NCI-H1092 treated with DMSO at 0.1 percent for 48 hours (cell line): Measurements from ENCODE around the gene PRKCZ.

Source experiments
- DNase-seq: peaks from one replicate; lab custom pipeline; 2025; lab: John Stamatoyannopoulos, UW

Gene PRKCZ

GRCh38 chr1:2178875-2179274, 128.7 kb downstream of the PRKCZ start:
- no peak for DNase-seq

GRCh38 chr1:2179283-2180013, 129.2 kb downstream of the PRKCZ start:
- DNase-seq: peak; percentile 1

- DNase-seq: no peak
These were observed 130.4 kb downstream of the PRKCZ start for GRCh38 chr1:2180297-2181245.

GRCh38 chr1:2181271-2181670, 131.1 kb downstream of the PRKCZ start:
- DNase-seq: no peak

- DNase-seq: no peak
These were observed 131.5 kb downstream of the PRKCZ start for GRCh38 chr1:2181752-2182151.

- DNase-seq: no peak
These were observed 132.2 kb downstream of the PRKCZ start for GRCh38 chr1:2182376-2182775.

GRCh38 chr1:2183937-2184334, 133.7 kb downstream of the PRKCZ start:
- no peak for DNase-seq

GRCh38 chr1:2184531-2184930, 134.3 kb downstream of the PRKCZ start:
- no peak for DNase-seq

GRCh38 chr1:2184934-2185333, 134.7 kb downstream of the PRKCZ start:
- DNase-seq: no peak

- no peak for DNase-seq
These were observed 136.0 kb downstream of the PRKCZ start for GRCh38 chr1:2185880-2186855.

GRCh38 chr1:2186901-2187300, 136.7 kb downstream of the PRKCZ start:
- DNase-seq: no peak

- no peak for DNase-seq
These were observed 137.4 kb downstream of the PRKCZ start for GRCh38 chr1:2187619-2188018.

- DNase-seq: no peak
These were observed 138.1 kb downstream of the PRKCZ start for GRCh38 chr1:2188336-2188735.

- DNase-seq: peak; percentile 85
These were observed 139.5 kb downstream of the PRKCZ start for GRCh38 chr1:2189459-2190425.

- DNase-seq: no peak
These were observed 140.3 kb downstream of the PRKCZ start for GRCh38 chr1:2190491-2190976.

- no peak for DNase-seq
These were observed 142.1 kb downstream of the PRKCZ start for GRCh38 chr1:2192031-2192995.

- DNase-seq: no peak
These were observed 143.5 kb downstream of the PRKCZ start for GRCh38 chr1:2193514-2194281.

- DNase-seq: peak; percentile 35
These were observed 144.2 kb downstream of the PRKCZ start, which contains the start of gene FAAP20 for GRCh38 chr1:2194319-2194897. Gene FAAP20, minus strand, starts transcription at chr1:2194772. Its CDS starts 23 bp downstream, at chr1:2194749.
